SK-N-MC (cell line): ENCODE results near the gene CHID1.

Experiments
- EZH2 ChIP-seq: fragments of 200-600 bp; sonication (generic); IDR thresholded peaks from one replicate; pipeline ENCODE4 v1.6.1; 2017; ENCODE audit warnings: antibody characterized with exemption
- POLR2AphosphoS5 ChIP-seq: IDR thresholded peaks from 2 replicates; pipeline ENCODE4 v1.6.1; 2012; ENCODE audit warnings: mild to moderate bottlenecking, low read depth, low read length, borderline replicate concordance

DNA sequence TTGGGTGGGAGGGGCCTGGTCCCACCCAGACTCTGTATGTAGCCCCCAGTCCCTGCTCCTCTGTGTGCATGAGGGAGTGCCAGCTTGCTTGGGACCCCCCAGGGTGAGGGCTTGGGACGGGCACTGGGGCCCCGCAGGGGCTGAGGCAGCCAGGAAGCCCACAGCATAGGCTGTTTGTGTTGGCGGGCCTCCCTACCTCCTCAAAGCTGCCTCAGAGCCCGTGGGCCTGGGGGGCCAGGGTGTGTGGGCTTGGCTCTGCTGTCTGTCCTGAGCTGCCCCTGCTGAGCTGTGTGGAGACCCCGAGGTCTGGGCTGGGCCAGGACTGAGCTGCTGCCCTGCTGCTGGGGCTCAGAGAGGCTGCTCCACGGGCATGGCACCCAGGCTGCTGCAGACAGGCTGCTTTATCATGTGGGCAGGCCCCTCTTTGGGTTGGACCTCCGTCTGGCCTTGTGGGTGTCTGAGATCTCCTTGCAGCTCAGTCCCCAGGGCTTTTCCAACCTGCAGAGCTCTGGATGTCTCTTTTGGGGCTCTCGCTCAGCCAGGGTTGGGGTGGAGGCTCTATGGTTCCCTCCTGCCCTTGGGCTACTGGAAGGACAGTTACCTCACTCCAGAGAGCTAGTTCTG lies 64.6 kb downstream of the CHID1 start:
- TF ChIP-seq POLR2AphosphoS5 (peak; percentile 18; the same call in 1 of the 2 replicates), EZH2 (no peak)
